Lung (tissue), 12 donors: ENCODE results near the gene B3GALT5. TPM values are rescaled to one million over a fixed set of nuclear protein-coding genes. Genes with fewer than 3 reads are reported as not detected.

Experiments
- ATAC-seq: fragments of 200-7000 bp; cut with Tn5 transposase; one replicate; pipeline ENCODE4 v1.9.1; 2020; ENCODE audit warnings: moderate number of reproducible peaks; ENCODE audit not compliant: insufficient read depth, low FRiP score
- DNase-seq, 3 donors: peaks; one replicate each; pipeline ENCODE4 v3.0.0-alpha.2; 2013 to 2017
- H3K27ac ChIP-seq, 2 donors: one replicate each; pipeline ENCODE4 v1.5.1; 2013; ENCODE audit warnings: mild to moderate bottlenecking in 2 of 2, moderate library complexity in 2 of 2, control low read depth in 1 of 2, inconsistent platforms in 1 of 2, low read depth in 1 of 2, low read length in 1 of 2
- H3K27me3 ChIP-seq, 3 donors: one replicate each; pipeline ENCODE4 v1.5.1; 2013; ENCODE audit warnings: low read length in 2 of 3; ENCODE audit not compliant: control insufficient read depth in 3 of 3, insufficient read depth in 3 of 3
- H3K36me3 ChIP-seq, 4 donors: one replicate each; pipeline ENCODE4 v1.5.1; 2013; ENCODE audit warnings: low read length in 4 of 4, mild to moderate bottlenecking in 1 of 4, moderate library complexity in 1 of 4; ENCODE audit not compliant: control insufficient read depth in 4 of 4, insufficient read depth in 4 of 4
- H3K4me1 ChIP-seq, 5 donors: one replicate each; pipeline ENCODE4 v1.5.1; 2013; ENCODE audit warnings: low read length in 5 of 5, mild to moderate bottlenecking in 2 of 5, moderate library complexity in 1 of 5; ENCODE audit not compliant: control insufficient read depth in 5 of 5, insufficient read depth in 5 of 5
- H3K4me3 ChIP-seq: one replicate; pipeline ENCODE4 v1.5.1; 2013; ENCODE audit warnings: mild to moderate bottlenecking, control low read depth, moderate library complexity
- H3K9ac ChIP-seq, 2 donors: one replicate each; pipeline ENCODE4 v1.5.1; 2013; ENCODE audit warnings: low read length in 2 of 2, control low read depth in 1 of 2; ENCODE audit not compliant: insufficient read depth in 1 of 2
- H3K9me3 ChIP-seq, 4 donors: one replicate each; pipeline ENCODE4 v1.5.1; 2013; ENCODE audit warnings: low read length in 3 of 4, mild to moderate bottlenecking in 1 of 4, moderate library complexity in 1 of 4; ENCODE audit not compliant: control insufficient read depth in 4 of 4, insufficient read depth in 3 of 4
- WGBS, 2 donors: extraction: QIAGEN DNeasy Blood & Tissue Kit; methylation state at CpG; one replicate each; pipeline ENCODE4 v1.1.7; 2013; 5-methylcytosine and 5-hydroxymethylcytosine counted together
- polyA plus RNA-seq, 2 donors: library from polyadenylated mRNA; stranded (reverse); fragments of 200-250 nt; gene quantifications; one replicate each; pipeline ENCODE4 v1.2.1, GENCODE V29; 2013
- total RNA-seq, 2 donors: library from RNA; depleted of rRNA in 1 of 2; stranded (reverse); fragments of >200 nt in 1 of 2; gene quantifications; one replicate each; pipeline ENCODE4 v1.2.1, GENCODE V29; 2014 to 2021
- TF ChIP-seq, protein P1 (sequence below): IDR thresholded peaks from 2 replicates; pipeline ENCODE4 v1.5.1; 2012; ENCODE audit warnings: mild to moderate bottlenecking; ENCODE audit errors: control extremely low read depth, extremely low read depth
- donor health status: control.
- donor health status: control.
- donor health status: Bipolar disorder and iron deficiency.
- donor health status: healthy.
- donor health status: DM: yes; HTN: yes; CAD: no.

Gene B3GALT5
- total and polyA plus RNA-seq, 4 donors: 0.02 to 1.1 (median 0.50) TPM

DNA sequence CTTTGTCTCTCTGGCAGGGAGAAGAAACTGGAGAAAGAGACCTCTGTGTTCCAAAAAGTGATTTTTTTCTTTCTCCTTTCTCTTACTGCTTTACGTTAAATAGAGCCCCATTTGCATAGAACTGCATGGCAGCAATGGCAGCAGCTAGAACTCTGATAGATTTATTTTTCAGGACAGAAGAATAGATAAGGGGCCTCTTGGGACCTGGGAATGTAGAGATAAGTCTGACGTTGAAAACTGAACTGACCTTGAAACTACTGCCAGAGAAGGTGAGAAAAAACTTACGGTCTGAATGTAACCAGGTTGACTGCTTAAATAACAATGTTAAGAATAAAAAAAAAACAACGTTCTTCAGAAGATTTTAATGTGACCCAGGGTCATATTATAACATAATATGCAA is 25.4 kb upstream of the B3GALT5 start:
- H3K27ac ChIP-seq: no peak overlapping the region
- TF ChIP-seq, protein P1, sequence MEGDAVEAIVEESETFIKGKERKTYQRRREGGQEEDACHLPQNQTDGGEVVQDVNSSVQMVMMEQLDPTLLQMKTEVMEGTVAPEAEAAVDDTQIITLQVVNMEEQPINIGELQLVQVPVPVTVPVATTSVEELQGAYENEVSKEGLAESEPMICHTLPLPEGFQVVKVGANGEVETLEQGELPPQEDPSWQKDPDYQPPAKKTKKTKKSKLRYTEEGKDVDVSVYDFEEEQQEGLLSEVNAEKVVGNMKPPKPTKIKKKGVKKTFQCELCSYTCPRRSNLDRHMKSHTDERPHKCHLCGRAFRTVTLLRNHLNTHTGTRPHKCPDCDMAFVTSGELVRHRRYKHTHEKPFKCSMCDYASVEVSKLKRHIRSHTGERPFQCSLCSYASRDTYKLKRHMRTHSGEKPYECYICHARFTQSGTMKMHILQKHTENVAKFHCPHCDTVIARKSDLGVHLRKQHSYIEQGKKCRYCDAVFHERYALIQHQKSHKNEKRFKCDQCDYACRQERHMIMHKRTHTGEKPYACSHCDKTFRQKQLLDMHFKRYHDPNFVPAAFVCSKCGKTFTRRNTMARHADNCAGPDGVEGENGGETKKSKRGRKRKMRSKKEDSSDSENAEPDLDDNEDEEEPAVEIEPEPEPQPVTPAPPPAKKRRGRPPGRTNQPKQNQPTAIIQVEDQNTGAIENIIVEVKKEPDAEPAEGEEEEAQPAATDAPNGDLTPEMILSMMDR: no peak
- H3K9me3 ChIP-seq: no peaks in the 10 kb centered on the region
- ATAC-seq: no peak
- no peak overlapping the region for H3K4me3 ChIP-seq
- H3K4me1 ChIP-seq: no peaks in the 10 kb centered on the region
- no peak for DNase-seq
- 55 to 77% methylated on average over 4 of the region's 4 CpGs for WGBS, 2 donors
- H3K27me3 ChIP-seq: no peaks in the 10 kb centered on the region
- no peaks in the 10 kb centered on the region for H3K36me3 ChIP-seq
- H3K9ac ChIP-seq: no peak overlapping the region

DNA sequence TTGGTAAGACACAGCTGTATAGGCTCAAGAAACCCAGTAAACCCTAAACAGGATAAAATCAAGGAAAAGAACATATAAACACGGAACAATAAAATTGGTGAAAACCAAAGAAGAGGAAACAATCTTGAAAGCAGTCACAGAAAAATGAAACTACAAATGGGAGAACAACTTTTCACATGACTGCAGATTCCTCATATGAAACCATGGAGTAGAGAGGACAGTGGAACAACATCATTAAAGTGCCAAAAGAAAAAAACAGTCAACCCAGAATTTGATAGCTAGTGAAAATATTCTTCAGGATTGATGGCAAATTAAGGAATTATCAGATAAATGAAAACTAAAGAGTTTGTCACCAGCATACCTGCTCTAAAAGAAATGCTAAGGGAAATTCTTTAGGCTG is 23.9 kb upstream of the B3GALT5 start:
- TF ChIP-seq, protein P1: no peak
- Histone ChIP-seq H3K27ac (no peak overlapping the region), H3K9me3 (no peaks in the 10 kb centered on the region), H3K4me1 (no peaks in the 10 kb centered on the region), H3K36me3 (no peaks in the 10 kb centered on the region), H3K27me3 (no peaks in the 10 kb centered on the region), H3K4me3 (no peak overlapping the region), H3K9ac (no peak overlapping the region)
- ATAC-seq (no peak), DNase-seq (no peak)
- 55 to 88% methylated on average over 1 of the region's 1 CpG for WGBS, 2 donors

DNA sequence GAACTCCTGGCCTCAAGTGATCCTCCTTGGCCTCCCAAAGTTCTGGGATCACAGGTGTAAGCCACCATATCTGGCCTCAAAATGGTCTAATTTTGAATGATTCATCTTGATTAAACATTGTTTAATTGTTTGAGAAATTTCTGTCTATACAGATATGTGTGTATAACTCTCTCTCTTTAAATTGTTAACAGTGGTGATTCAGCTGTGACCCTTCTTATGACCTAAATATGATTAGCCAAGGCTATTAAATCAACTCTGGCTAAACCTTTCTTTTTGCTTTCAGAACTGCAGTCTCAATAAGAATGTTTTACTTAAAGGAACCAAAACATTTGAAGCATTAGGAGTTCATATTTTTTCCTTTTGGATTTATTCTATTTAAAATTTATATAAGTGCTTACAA is 19.2 kb upstream of the B3GALT5 start:
- no peak for ATAC-seq
- TF ChIP-seq, protein P1: no peak

DNA sequence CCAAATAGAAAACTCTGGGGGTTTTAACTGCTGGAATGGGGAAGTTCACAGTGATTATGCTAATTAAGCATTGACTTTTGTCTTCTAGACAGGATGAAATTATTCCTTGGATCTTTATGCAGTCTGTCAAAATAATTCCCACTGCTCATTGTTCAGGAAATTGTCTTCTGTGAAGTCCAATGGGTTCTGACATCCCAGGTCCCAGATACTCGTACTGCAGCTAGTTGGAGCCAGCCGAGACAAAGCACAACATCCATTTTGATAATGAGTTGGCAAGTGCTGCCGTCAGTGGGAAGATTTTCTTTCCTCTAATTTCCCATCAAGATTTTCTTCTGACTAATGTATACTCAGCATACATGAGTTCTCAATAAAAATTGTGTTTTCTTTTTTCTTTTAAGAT is 17.3 kb upstream of the B3GALT5 start:
- no peaks in the 10 kb centered on the region for H3K27me3 ChIP-seq
- TF ChIP-seq, protein P1: no peak
- no peaks in the 10 kb centered on the region for H3K36me3 ChIP-seq
- no peaks in the 10 kb centered on the region for H3K4me1 ChIP-seq
- H3K9me3 ChIP-seq: no peaks in the 10 kb centered on the region
- H3K4me3 ChIP-seq: no peak overlapping the region
- H3K9ac ChIP-seq: no peak overlapping the region
- H3K27ac ChIP-seq: no peak overlapping the region
- ATAC-seq (no peak), DNase-seq (no peak)
- WGBS, 2 donors: 83 to 92% methylated on average over 3 of the region's 3 CpGs

More for the DNA sequence above, 19.2 kb upstream of the B3GALT5 start:
- Histone ChIP-seq H3K9me3 (no peaks in the 10 kb centered on the region), H3K36me3 (no peaks in the 10 kb centered on the region), H3K27me3 (no peaks in the 10 kb centered on the region), H3K4me3 (no peak overlapping the region), H3K27ac (no peak overlapping the region), H3K4me1 (no peaks in the 10 kb centered on the region), H3K9ac (no peak overlapping the region)
- DNase-seq: no peak
